HepG2 (cell line): Measurements from ENCODE around the gene KLF15. TPM values are rescaled to one million over a fixed set of nuclear protein-coding genes. Genes with fewer than 3 reads are reported as not detected.

Experiments
- CENPX ChIP-seq: sonication (generic); formaldehyde crosslinking; IDR thresholded peaks from 2 replicates; pipeline ENCODE4 v1.9.0; 2021; ENCODE audit warnings: mild to moderate bottlenecking, missing genetic modification reagents, moderate library complexity
- ESRRA ChIP-seq: sonication (generic); formaldehyde crosslinking; IDR thresholded peaks from 2 replicates; pipeline ENCODE4 v1.5.1; 2020; ENCODE audit warnings: mild to moderate bottlenecking, low read depth, missing genetic modification reagents
- EZH2 ChIP-seq: conservative IDR thresholded peaks from 2 replicates; pipeline ENCODE4 v1.6.1; 2012; ENCODE audit warnings: mild to moderate bottlenecking, low read depth, low read length, moderate library complexity
- FOXJ3 ChIP-seq: sonication (generic); formaldehyde crosslinking; IDR thresholded peaks from 2 replicates; pipeline ENCODE4 v1.4.0; 2020; ENCODE audit warnings: missing genetic modification reagents, mild to moderate bottlenecking, borderline replicate concordance
- FOXO1 ChIP-seq: sonication (generic); formaldehyde crosslinking; IDR thresholded peaks from 2 replicates; pipeline ENCODE4 v1.4.0; 2020; ENCODE audit warnings: missing genetic modification reagents
- IKZF4 ChIP-seq: sonication (generic); formaldehyde crosslinking; IDR thresholded peaks from 2 replicates; pipeline ENCODE4 v1.5.1; 2020; ENCODE audit warnings: borderline replicate concordance, mild to moderate bottlenecking, low read depth, missing genetic modification reagents; ENCODE audit errors: not compliant biosample characterization
- ISL2 ChIP-seq: sonication (generic); formaldehyde crosslinking; IDR thresholded peaks from 2 replicates; pipeline ENCODE4 v1.5.0; 2020; ENCODE audit warnings: missing genetic modification reagents
- KLF16 ChIP-seq, 2 experiments: sonication (generic) in 1 of 2; formaldehyde crosslinking in 1 of 2; IDR thresholded peaks; 2 replicates each; pipeline versions ENCODE4 v1.6.1 to v1.8.0; 2016 to 2023; ENCODE audit warnings: missing genetic modification reagents in 2 of 2, missing compliant biosample characterization in 1 of 2
- MTF1 ChIP-seq: sonication (generic); formaldehyde crosslinking; IDR thresholded peaks from 2 replicates; pipeline ENCODE4 v1.5.0; 2020; ENCODE audit warnings: missing genetic modification reagents
- PLRG1 ChIP-seq: fragments of 450-650 bp; conservative IDR thresholded peaks from 2 replicates; pipeline ENCODE4 v1.6.1; 2016
- SALL1 ChIP-seq: sonication (generic); formaldehyde crosslinking; IDR thresholded peaks from 2 replicates; pipeline ENCODE4 v1.8.0; 2022; ENCODE audit warnings: mild to moderate bottlenecking, missing genetic modification reagents
- ZFY ChIP-seq: sonication (generic); formaldehyde crosslinking; IDR thresholded peaks from 2 replicates; pipeline ENCODE4 v1.4.0; 2020; ENCODE audit warnings: missing genetic modification reagents
- ZNF253 ChIP-seq: sonication (generic); formaldehyde crosslinking; IDR thresholded peaks from 2 replicates; pipeline ENCODE4 v1.8.0; 2022; ENCODE audit warnings: mild to moderate bottlenecking, missing genetic modification reagents, borderline replicate concordance
- ZNF263 ChIP-seq: sonication (generic); formaldehyde crosslinking; IDR thresholded peaks from 2 replicates; pipeline ENCODE4 v1.4.0; 2020; ENCODE audit warnings: missing genetic modification reagents
- ZNF564 ChIP-seq: sonication (generic); formaldehyde crosslinking; IDR thresholded peaks from 2 replicates; pipeline ENCODE4 v1.8.1; 2023; ENCODE audit warnings: mild to moderate bottlenecking, missing genetic modification reagents
- ZNF709 ChIP-seq: sonication (generic); formaldehyde crosslinking; IDR thresholded peaks from 2 replicates; pipeline ENCODE4 v1.5.0; 2020; ENCODE audit warnings: mild to moderate bottlenecking, missing genetic modification reagents
- ZNF747 ChIP-seq: sonication (generic); formaldehyde crosslinking; IDR thresholded peaks from 2 replicates; pipeline ENCODE4 v1.8.1; 2023; ENCODE audit warnings: missing genetic modification reagents, mild to moderate bottlenecking, borderline replicate concordance
- ZNF839 ChIP-seq: sonication (generic); formaldehyde crosslinking; IDR thresholded peaks from 2 replicates; pipeline ENCODE4 v1.4.0; 2020; ENCODE audit warnings: missing genetic modification reagents, mild to moderate bottlenecking, borderline replicate concordance
- polyA plus RNA-seq, 8 experiments: library from polyadenylated mRNA; depleted of rRNA in 3 of 8; stranded (reverse) in 7 of 8; unstranded in 1 of 8; fragments of >200 nt; fragmentation: Illumina TruSeq in 4 of 8; extraction: Trizol in 4 of 8; gene quantifications; 2 replicates each; pipeline versions ENCODE4 v1.2.1 to v1.2.3, GENCODE V29; 2011 to 2016; ENCODE audit warnings: low read depth in 4 of 8, missing spikeins in 1 of 8, mixed read lengths in 1 of 8; ENCODE audit not compliant: insufficient read depth in 1 of 8
- total RNA-seq, 5 experiments: library from RNA; depleted of rRNA; stranded (reverse); fragments of >200 nt; fragmentation: Illumina TruSeq; extraction: Trizol; gene quantifications; 2 replicates each; pipeline ENCODE4 v1.2.3, GENCODE V29; 2016; ENCODE audit warnings: low read depth in 1 of 5
- TF ChIP-seq, protein P1 (sequence below): sonication (generic); formaldehyde crosslinking; IDR thresholded peaks from 2 replicates; pipeline ENCODE4 v1.5.1; 2020; ENCODE audit warnings: mild to moderate bottlenecking, missing genetic modification reagents, borderline replicate concordance
- TF ChIP-seq, protein P2 (sequence below): IDR thresholded peaks from 2 replicates; pipeline ENCODE4 v1.6.1; 2016; ENCODE audit warnings: mild to moderate bottlenecking
- TF ChIP-seq, protein P3 (sequence below): sonication (generic); formaldehyde crosslinking; IDR thresholded peaks from 2 replicates; pipeline ENCODE4 v1.4.0; 2020; ENCODE audit warnings: mild to moderate bottlenecking, missing genetic modification reagents
- TF ChIP-seq, protein P4 (sequence below): sonication (generic); formaldehyde crosslinking; IDR thresholded peaks from 2 replicates; pipeline ENCODE4 v1.8.0; 2022; ENCODE audit warnings: missing genetic modification reagents, mild to moderate bottlenecking, borderline replicate concordance
- TF ChIP-seq, protein P5 (sequence below): sonication (generic); formaldehyde crosslinking; IDR thresholded peaks from 2 replicates; pipeline ENCODE4 v1.8.0; 2022; ENCODE audit warnings: mild to moderate bottlenecking, missing genetic modification reagents, moderate library complexity
- TF ChIP-seq, protein P6 (sequence below): sonication (generic); formaldehyde crosslinking; IDR thresholded peaks from 2 replicates; pipeline ENCODE4 v1.5.0; 2020; ENCODE audit warnings: missing genetic modification reagents

Gene KLF15
- total and polyA plus RNA-seq, 2 of the 13 experiments (the other 11 are each of a cell fraction or from before 2014, with no cell fraction given): 7.1 to 7.8 TPM

DNA sequence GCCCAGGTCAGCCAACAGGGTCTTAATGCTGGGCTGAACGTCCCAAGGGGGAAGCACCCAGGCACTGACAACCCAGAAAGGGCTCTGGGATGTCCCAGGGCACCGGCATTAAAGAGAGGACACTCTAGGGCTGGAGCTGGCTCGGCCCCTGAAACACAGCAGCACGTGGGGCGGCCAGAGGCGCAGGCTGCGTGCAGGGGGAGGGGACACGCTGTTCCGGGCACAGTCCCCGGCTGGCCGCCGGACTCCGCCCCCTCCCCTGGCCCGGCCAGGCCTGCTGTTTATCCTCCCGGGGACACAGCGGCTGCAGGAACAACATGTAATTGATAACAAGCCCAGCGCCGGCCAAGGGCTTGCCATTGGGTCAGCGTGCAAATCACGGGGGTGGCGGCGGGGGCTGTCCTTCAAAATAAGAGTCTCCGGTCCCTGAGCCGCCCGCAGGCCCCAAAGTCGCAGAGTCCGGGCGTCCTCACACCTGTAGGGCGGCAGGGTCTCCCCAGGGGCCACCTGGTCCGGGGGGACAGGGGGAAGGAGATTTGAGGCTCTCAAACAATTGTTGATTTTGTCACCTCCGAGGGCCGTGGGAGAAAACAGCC lies 1.3 kb downstream of the KLF15 start (continued):
- TF ChIP-seq, protein P1, sequence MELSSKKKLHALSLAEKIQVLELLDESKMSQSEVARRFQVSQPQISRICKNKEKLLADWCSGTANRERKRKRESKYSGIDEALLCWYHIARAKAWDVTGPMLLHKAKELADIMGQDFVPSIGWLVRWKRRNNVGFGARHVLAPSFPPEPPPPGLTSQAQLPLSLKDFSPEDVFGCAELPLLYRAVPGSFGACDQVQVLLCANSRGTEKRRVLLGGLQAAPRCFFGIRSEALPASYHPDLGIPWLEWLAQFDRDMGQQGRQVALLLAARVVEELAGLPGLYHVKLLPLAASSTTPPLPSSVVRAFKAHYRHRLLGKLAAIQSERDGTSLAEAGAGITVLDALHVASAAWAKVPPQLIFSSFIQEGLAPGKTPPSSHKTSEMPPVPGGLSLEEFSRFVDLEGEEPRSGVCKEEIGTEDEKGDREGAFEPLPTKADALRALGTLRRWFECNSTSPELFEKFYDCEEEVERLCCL (CRISPR knock-in tag): no peak
- TF ChIP-seq, protein P2, sequence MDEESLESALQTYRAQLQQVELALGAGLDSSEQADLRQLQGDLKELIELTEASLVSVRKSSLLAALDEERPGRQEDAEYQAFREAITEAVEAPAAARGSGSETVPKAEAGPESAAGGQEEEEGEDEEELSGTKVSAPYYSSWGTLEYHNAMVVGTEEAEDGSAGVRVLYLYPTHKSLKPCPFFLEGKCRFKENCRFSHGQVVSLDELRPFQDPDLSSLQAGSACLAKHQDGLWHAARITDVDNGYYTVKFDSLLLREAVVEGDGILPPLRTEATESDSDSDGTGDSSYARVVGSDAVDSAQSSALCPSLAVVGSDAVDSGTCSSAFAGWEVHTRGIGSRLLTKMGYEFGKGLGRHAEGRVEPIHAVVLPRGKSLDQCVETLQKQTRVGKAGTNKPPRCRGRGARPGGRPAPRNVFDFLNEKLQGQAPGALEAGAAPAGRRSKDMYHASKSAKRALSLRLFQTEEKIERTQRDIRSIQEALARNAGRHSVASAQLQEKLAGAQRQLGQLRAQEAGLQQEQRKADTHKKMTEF: peak; percentile 75
- no peak for TF ChIP-seq ZNF564 (CRISPR knock-in tag)
- peak; percentile 82; the same call in 1 of the 2 replicates for TF ChIP-seq SALL1 (CRISPR knock-in tag)
- no peak for TF ChIP-seq ZNF253 (CRISPR knock-in tag)
- TF ChIP-seq, protein P3, sequence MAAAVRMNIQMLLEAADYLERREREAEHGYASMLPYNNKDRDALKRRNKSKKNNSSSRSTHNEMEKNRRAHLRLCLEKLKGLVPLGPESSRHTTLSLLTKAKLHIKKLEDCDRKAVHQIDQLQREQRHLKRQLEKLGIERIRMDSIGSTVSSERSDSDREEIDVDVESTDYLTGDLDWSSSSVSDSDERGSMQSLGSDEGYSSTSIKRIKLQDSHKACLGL (CRISPR knock-in tag): peak; percentile 81; the same call in 1 of the 2 replicates
- no peak for TF ChIP-seq PLRG1
- no peak for TF ChIP-seq ZNF839 (CRISPR knock-in tag)
- TF ChIP-seq ZNF747 (CRISPR knock-in tag): no peak
- TF ChIP-seq FOXJ3 (CRISPR knock-in tag): peak; percentile 86
- peak; percentile 26; the same call in 1 of the 2 replicates for TF ChIP-seq ZNF263 (CRISPR knock-in tag)
- no peak for TF ChIP-seq MTF1 (CRISPR knock-in tag)
- TF ChIP-seq, protein P4, sequence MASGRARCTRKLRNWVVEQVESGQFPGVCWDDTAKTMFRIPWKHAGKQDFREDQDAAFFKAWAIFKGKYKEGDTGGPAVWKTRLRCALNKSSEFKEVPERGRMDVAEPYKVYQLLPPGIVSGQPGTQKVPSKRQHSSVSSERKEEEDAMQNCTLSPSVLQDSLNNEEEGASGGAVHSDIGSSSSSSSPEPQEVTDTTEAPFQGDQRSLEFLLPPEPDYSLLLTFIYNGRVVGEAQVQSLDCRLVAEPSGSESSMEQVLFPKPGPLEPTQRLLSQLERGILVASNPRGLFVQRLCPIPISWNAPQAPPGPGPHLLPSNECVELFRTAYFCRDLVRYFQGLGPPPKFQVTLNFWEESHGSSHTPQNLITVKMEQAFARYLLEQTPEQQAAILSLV (CRISPR knock-in tag): no peak
- TF ChIP-seq KLF16 (CRISPR knock-in tag; IDR thresholded peaks at IDR 0.05): peak in 1 of 2 experiments; percentile 73; a peak in 1 of 4 replicates
- TF ChIP-seq, protein P5, sequence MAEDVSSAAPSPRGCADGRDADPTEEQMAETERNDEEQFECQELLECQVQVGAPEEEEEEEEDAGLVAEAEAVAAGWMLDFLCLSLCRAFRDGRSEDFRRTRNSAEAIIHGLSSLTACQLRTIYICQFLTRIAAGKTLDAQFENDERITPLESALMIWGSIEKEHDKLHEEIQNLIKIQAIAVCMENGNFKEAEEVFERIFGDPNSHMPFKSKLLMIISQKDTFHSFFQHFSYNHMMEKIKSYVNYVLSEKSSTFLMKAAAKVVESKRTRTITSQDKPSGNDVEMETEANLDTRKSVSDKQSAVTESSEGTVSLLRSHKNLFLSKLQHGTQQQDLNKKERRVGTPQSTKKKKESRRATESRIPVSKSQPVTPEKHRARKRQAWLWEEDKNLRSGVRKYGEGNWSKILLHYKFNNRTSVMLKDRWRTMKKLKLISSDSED (CRISPR knock-in tag): no peak
- no peak for TF ChIP-seq CENPX (CRISPR knock-in tag)
- TF ChIP-seq, protein P6, sequence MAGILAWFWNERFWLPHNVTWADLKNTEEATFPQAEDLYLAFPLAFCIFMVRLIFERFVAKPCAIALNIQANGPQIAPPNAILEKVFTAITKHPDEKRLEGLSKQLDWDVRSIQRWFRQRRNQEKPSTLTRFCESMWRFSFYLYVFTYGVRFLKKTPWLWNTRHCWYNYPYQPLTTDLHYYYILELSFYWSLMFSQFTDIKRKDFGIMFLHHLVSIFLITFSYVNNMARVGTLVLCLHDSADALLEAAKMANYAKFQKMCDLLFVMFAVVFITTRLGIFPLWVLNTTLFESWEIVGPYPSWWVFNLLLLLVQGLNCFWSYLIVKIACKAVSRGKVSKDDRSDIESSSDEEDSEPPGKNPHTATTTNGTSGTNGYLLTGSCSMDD (CRISPR knock-in tag): no peak
- TF ChIP-seq ZFY (CRISPR knock-in tag): peak; percentile 73
- TF ChIP-seq ZNF709 (CRISPR knock-in tag): peak; percentile 90
- no peak for TF ChIP-seq IKZF4 (CRISPR knock-in tag)
- no peak for TF ChIP-seq EZH2
- TF ChIP-seq ISL2 (CRISPR knock-in tag): peak; percentile 66; the same call in 1 of the 2 replicates
- TF ChIP-seq ESRRA (CRISPR knock-in tag): 0 out of 2 replicates have a peak, but pooled peaks have one; percentile 38
- peak; percentile 82 for TF ChIP-seq FOXO1 (CRISPR knock-in tag)
